ENCODE results near the gene ALPP.
"Not testable (repeated sequence)": the region's sequence is repeated elsewhere in the genome, so short reads cannot be mapped to it uniquely, and the experiment has no call there.

The ALPP gene

GRCh38 chr2:232335206-232335858 is 43.2 kb upstream of the ALPP start:
- not testable (repeated sequence) for H3K4me1 ChIP-seq (ENCODE audit: insufficient read depth, low read length); H3K9ac ChIP-seq (ENCODE audit: low read depth, low read length); H3K27me3 ChIP-seq (ENCODE audit: insufficient read depth, low read length); H3K4me3 ChIP-seq (ENCODE audit: low read length); H3K9me3 ChIP-seq (ENCODE audit: insufficient read depth, low read depth, low read length); H3K27ac ChIP-seq (ENCODE audit: low read depth, low read length); H3K36me3 ChIP-seq (ENCODE audit: insufficient read depth, low read length)
- 59% methylated on average over 15 of the region's 15 CpGs for WGBS

GRCh38 chr2:232335859-232336215 is 42.7 kb upstream of the ALPP start:
- H3K4me3 ChIP-seq (ENCODE audit: low read length), result no peak overlapping the region
- H3K4me1 ChIP-seq (ENCODE audit: insufficient read depth, low read length), result no peaks in the 10 kb centered on the region
- no peaks in the 10 kb centered on the region for H3K27me3 ChIP-seq (ENCODE audit: insufficient read depth, low read length)
- H3K27ac ChIP-seq (ENCODE audit: low read depth, low read length), result no peak overlapping the region
- no peak overlapping the region for H3K9ac ChIP-seq (ENCODE audit: low read depth, low read length)
- no peaks in the 10 kb centered on the region for H3K36me3 ChIP-seq (ENCODE audit: insufficient read depth, low read length)
- no peaks in the 10 kb centered on the region for H3K9me3 ChIP-seq (ENCODE audit: insufficient read depth, low read depth, low read length)
- WGBS, result 89% methylated on average over 4 of the region's 4 CpGs

GRCh38 chr2:232336241-232336736 is 42.3 kb upstream of the ALPP start:
- 91% methylated on average over 15 of the region's 15 CpGs for WGBS
- no peaks in the 10 kb centered on the region for H3K36me3 ChIP-seq (ENCODE audit: insufficient read depth, low read length)
- no peak overlapping the region for H3K27ac ChIP-seq (ENCODE audit: low read depth, low read length)
- no peaks in the 10 kb centered on the region for H3K27me3 ChIP-seq (ENCODE audit: insufficient read depth, low read length)
- no peaks in the 10 kb centered on the region for H3K4me1 ChIP-seq (ENCODE audit: insufficient read depth, low read length)
- H3K9me3 ChIP-seq (ENCODE audit: insufficient read depth, low read depth, low read length), result no peaks in the 10 kb centered on the region
- no peak overlapping the region for H3K9ac ChIP-seq (ENCODE audit: low read depth, low read length)
- H3K4me3 ChIP-seq (ENCODE audit: low read length), result no peak overlapping the region

GRCh38 chr2:232336981-232337720 is 41.4 kb upstream of the ALPP start:
- no peaks in the 10 kb centered on the region for H3K9me3 ChIP-seq (ENCODE audit: insufficient read depth, low read depth, low read length)
- H3K27ac ChIP-seq (ENCODE audit: low read depth, low read length), result no peak overlapping the region
- no peaks in the 10 kb centered on the region for H3K4me1 ChIP-seq (ENCODE audit: insufficient read depth, low read length)
- no peak overlapping the region for H3K4me3 ChIP-seq (ENCODE audit: low read length)
- no peaks in the 10 kb centered on the region for H3K36me3 ChIP-seq (ENCODE audit: insufficient read depth, low read length)
- WGBS, result 90% methylated on average over 16 of the region's 18 CpGs
- no peaks in the 10 kb centered on the region for H3K27me3 ChIP-seq (ENCODE audit: insufficient read depth, low read length)
- H3K9ac ChIP-seq (ENCODE audit: low read depth, low read length), result no peak overlapping the region

- H3K9me3 ChIP-seq (ENCODE audit: insufficient read depth, low read depth, low read length); H3K4me3 ChIP-seq (ENCODE audit: low read length); H3K27me3 ChIP-seq (ENCODE audit: insufficient read depth, low read length); H3K36me3 ChIP-seq (ENCODE audit: insufficient read depth, low read length); H3K4me1 ChIP-seq (ENCODE audit: insufficient read depth, low read length); H3K9ac ChIP-seq (ENCODE audit: low read depth, low read length); H3K27ac ChIP-seq (ENCODE audit: low read depth, low read length): not testable (repeated sequence)
- WGBS, result 95% methylated on average over 10 of the region's 16 CpGs
Measured at GRCh38 chr2:232338094-232338758, 40.3 kb upstream of the ALPP start.

- WGBS, result 92% methylated on average over 7 of the region's 7 CpGs
- no peaks in the 10 kb centered on the region for H3K4me1 ChIP-seq (ENCODE audit: insufficient read depth, low read length)
- no peaks in the 10 kb centered on the region for H3K36me3 ChIP-seq (ENCODE audit: insufficient read depth, low read length)
- no peak overlapping the region for H3K4me3 ChIP-seq (ENCODE audit: low read length)
- no peaks in the 10 kb centered on the region for H3K9me3 ChIP-seq (ENCODE audit: insufficient read depth, low read depth, low read length)
- no peak overlapping the region for H3K27ac ChIP-seq (ENCODE audit: low read depth, low read length)
- H3K9ac ChIP-seq (ENCODE audit: low read depth, low read length), result no peak overlapping the region
- no peaks in the 10 kb centered on the region for H3K27me3 ChIP-seq (ENCODE audit: insufficient read depth, low read length)
Measured at GRCh38 chr2:232338759-232339106, 39.8 kb upstream of the ALPP start.

GRCh38 chr2:232339121-232340081 is 39.1 kb upstream of the ALPP start:
- no peaks in the 10 kb centered on the region for H3K36me3 ChIP-seq (ENCODE audit: insufficient read depth, low read length)
- no peaks in the 10 kb centered on the region for H3K9me3 ChIP-seq (ENCODE audit: insufficient read depth, low read depth, low read length)
- no peak overlapping the region for H3K9ac ChIP-seq (ENCODE audit: low read depth, low read length)
- no peaks in the 10 kb centered on the region for H3K27me3 ChIP-seq (ENCODE audit: insufficient read depth, low read length)
- WGBS, result 87% methylated on average over 23 of the region's 23 CpGs
- H3K4me3 ChIP-seq (ENCODE audit: low read length), result no peak overlapping the region
- no peaks in the 10 kb centered on the region for H3K4me1 ChIP-seq (ENCODE audit: insufficient read depth, low read length)
- H3K27ac ChIP-seq (ENCODE audit: low read depth, low read length), result no peak overlapping the region

- no peaks in the 10 kb centered on the region for H3K9me3 ChIP-seq (ENCODE audit: insufficient read depth, low read depth, low read length)
- H3K27ac ChIP-seq (ENCODE audit: low read depth, low read length), result no peak overlapping the region
- WGBS, result 94% methylated on average over 14 of the region's 14 CpGs
- H3K36me3 ChIP-seq (ENCODE audit: insufficient read depth, low read length), result no peaks in the 10 kb centered on the region
- no peak overlapping the region for H3K9ac ChIP-seq (ENCODE audit: low read depth, low read length)
- no peak overlapping the region for H3K4me3 ChIP-seq (ENCODE audit: low read length)
- H3K4me1 ChIP-seq (ENCODE audit: insufficient read depth, low read length), result no peaks in the 10 kb centered on the region
- H3K27me3 ChIP-seq (ENCODE audit: insufficient read depth, low read length), result no peaks in the 10 kb centered on the region
Measured at GRCh38 chr2:232340171-232340935, 38.2 kb upstream of the ALPP start.

- Histone ChIP-seq H3K36me3 (ENCODE audit: insufficient read depth, low read length) (no peaks in the 10 kb centered on the region), H3K9me3 (ENCODE audit: insufficient read depth, low read depth, low read length) (no peaks in the 10 kb centered on the region), H3K9ac (ENCODE audit: low read depth, low read length) (no peak overlapping the region), H3K27me3 (ENCODE audit: insufficient read depth, low read length) (no peaks in the 10 kb centered on the region), H3K4me1 (ENCODE audit: insufficient read depth, low read length) (no peaks in the 10 kb centered on the region), H3K4me3 (ENCODE audit: low read length) (no peak overlapping the region), H3K27ac (ENCODE audit: low read depth, low read length) (no peak overlapping the region)
- WGBS, result 95% methylated on average over 17 of the region's 17 CpGs
Measured at GRCh38 chr2:232341061-232341738, 37.4 kb upstream of the ALPP start.

GRCh38 chr2:232341739-232342126 is 36.8 kb upstream of the ALPP start:
- H3K9ac ChIP-seq (ENCODE audit: low read depth, low read length), result no peak overlapping the region
- no peaks in the 10 kb centered on the region for H3K9me3 ChIP-seq (ENCODE audit: insufficient read depth, low read depth, low read length)
- H3K27me3 ChIP-seq (ENCODE audit: insufficient read depth, low read length), result no peaks in the 10 kb centered on the region
- WGBS, result 97% methylated on average over 4 of the region's 4 CpGs
- H3K4me1 ChIP-seq (ENCODE audit: insufficient read depth, low read length), result no peaks in the 10 kb centered on the region
- no peak overlapping the region for H3K27ac ChIP-seq (ENCODE audit: low read depth, low read length)
- H3K4me3 ChIP-seq (ENCODE audit: low read length), result no peak overlapping the region
- no peaks in the 10 kb centered on the region for H3K36me3 ChIP-seq (ENCODE audit: insufficient read depth, low read length)

Data from HUES64 (cell line).